ENCODE measurements around the gene MOB1B.
A peak's percentile ranks its signal among the peaks of the same experiment; 100 is the strongest.
"Not testable (repeated sequence)": the region's sequence is repeated elsewhere in the genome, so short reads cannot be mapped to it uniquely, and the experiment has no call there.

The MOB1B gene

DNA sequence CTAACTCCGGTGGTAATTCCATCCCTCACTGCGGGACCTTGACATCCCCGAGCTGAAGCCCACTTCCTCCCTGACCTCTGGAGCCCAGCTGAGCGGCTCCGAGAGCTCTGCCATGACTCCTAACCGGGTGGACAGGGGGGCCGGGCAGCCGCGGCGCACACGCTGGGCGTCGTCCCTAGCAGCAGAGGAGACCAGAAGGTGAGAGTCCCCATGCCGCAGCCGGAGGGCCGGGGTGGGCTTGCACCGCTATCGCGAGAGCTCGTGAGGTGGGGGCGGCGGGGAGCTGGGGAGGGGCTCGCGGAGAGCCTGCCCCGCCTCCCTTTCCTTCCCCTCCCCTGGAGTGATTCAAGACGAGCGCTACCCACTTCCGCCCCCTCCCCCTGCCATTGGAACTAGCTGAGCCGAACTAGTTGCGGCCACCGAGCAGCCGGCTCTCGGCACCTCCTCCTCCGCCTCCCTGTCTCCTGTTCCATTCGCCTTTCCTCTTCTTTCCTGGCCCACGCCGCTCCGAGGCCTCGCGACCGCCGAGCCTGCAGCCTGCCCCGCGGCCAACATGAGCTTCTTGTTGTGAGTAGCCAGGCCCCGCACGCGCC is at the start of gene MOB1B:
Gene MOB1B, plus strand, starts transcription at position 386 of the 593 bp plus-strand sequence. Its CDS starts 168 bp downstream, at position 554.
- ATAC-seq, result peak; percentile 97
- DNase-seq, result peak; percentile 86

GRCh38 chr4:70855464-70855863 is 46.7 kb upstream of the MOB1B start:
- DNase-seq, result no peak
- no peak for ATAC-seq

DNA sequence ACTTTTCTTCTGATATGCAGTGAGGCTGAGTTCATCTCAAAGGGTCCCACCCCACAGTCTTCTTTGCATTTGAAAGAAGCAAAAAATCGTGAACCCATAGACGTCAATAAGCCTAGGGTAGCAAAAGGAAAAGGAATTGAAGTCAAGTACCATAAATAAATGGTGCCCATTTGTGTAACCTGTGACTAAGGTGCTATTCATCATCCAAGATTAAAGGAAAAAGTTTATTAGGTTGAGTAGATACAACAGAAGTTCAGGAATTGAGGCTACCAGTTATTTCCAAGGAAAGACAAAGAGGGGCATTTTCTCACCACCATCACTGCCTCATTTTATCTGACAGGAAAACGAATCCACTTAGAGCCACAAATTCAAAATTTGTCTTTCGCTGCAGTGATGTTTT is 43.7 kb upstream of the MOB1B start:
- ATAC-seq, result no peak
- DNase-seq, result no peak

GRCh38 chr4:70859066-70859465 is 43.1 kb upstream of the MOB1B start:
- ATAC-seq, result no peak
- DNase-seq, result no peak

GRCh38 chr4:70863099-70863790 is 38.9 kb upstream of the MOB1B start:
- ATAC-seq, result peak; percentile 86
- DNase-seq, result no peak

DNA sequence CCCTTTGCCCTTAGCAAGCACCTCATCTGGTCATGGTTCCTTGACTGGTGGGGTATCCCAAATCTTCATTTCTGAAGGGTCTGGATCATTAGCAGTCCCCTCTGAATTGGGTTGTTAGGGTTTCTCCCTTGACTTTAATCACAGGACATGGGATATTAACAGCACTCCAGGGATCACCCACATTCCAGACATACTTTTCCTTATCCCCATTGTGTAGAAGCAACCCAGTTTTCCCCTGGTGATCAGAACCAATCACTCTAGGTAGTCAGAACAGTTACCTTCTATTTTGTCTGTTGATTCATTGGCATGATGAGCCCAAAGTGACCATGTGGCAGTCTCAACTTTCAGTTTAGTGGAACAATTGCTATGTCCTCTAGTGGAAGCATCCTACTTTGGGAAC is 33.4 kb upstream of the MOB1B start:
- ATAC-seq (no peak), DNase-seq (no peak)

DNA sequence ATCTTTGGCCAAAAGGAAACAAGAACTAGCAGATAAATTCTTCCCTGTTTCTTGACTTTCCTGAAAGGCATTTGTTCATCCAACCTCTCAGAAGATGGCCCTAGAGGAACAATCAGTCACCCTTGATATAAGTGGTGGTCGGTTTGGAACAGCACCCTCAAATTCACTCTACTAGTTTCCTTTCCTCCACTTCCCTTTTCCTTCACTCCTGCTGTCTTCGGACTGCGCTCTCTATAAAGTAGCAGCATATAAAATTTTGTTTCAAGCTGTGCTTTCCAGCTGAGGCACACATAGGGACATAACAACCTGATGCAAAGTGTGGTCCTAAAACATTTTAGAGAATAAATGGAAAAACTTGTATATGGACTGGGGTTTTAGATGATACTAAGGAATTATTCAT is 29.0 kb upstream of the MOB1B start:
- no peak for ATAC-seq
- no peak for DNase-seq

- ATAC-seq, result no peak
- no peak for DNase-seq
Measured at GRCh38 chr4:70874268-70875156, 27.7 kb upstream of the MOB1B start.

DNA sequence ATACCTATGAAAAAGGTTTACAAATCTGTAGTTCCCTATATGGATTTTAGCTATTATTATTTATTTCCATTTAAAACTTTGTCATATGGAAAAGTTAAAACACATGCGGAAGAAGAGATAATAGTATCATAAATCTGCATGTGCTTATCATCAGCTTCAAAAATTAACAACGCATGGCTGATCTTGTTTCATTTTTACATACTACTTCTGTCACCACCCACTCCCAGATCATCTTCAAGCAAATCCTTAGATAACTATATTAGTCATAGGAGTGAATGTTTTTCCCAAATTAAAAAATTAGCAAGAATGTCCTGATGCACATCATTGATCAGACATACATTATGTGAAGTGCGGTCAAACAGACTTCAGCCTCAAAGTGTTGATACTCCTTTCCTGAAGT is 24.6 kb upstream of the MOB1B start:
- no peak for DNase-seq

DNA sequence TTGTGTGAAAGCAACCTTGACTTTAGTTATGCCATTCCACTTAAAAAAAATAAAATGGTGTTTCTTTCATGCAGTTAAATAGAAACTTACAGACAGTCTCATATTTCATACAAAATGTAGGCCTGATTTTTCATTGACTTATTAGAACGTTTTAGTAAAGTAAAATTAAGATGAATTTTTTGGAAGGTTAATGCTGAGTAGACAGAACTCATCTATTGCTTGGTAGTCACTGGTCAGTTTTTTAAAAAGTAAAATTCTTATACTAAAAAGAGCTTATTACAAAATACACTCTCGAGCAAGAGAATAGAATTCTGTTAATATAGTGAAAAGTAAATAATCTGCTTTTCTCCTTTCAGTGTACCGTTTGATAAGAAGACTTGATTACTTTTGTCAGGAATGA is 21.4 kb upstream of the MOB1B start:
- no peak for ATAC-seq
- no peak for DNase-seq

More for the DNA sequence above, 24.6 kb upstream of the MOB1B start:
- ATAC-seq, result no peak

- DNase-seq (no peak), ATAC-seq (no peak)
Measured at GRCh38 chr4:70885174-70885573, 17.0 kb upstream of the MOB1B start.

DNA sequence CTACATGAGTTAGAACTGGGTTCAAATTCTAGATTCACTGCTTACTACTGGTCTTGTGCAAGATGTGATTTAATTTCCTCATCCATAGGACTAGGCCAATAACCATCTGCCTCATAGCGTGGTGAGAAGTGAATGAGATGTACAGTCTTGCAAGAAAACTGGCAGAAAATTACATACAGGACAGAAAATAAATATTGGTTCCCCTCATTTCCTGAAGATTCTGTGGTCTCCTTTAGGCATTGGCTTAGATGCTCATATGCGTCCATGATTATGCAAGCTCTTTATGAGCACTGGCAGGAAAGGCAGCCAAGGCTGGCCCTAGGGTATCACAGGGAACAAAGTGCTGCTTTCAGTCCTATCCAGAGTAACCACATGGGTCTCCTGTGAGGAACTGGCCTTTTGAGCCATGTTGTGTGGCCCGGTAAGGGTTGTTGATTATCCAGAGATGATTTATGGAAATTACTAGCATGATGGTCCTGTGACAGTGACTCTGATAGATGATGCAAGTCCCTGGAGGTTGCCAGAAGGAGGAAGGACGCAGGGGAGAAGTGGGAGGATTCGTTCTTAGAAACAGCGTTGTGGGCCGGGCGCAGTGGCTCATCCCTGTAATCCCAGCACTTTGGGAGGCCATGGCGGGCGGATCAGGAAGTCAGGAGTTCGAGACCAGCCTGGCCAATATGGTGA is 9.9 kb upstream of the MOB1B start:
- ATAC-seq, result no peak
- DNase-seq, result no peak

DNA sequence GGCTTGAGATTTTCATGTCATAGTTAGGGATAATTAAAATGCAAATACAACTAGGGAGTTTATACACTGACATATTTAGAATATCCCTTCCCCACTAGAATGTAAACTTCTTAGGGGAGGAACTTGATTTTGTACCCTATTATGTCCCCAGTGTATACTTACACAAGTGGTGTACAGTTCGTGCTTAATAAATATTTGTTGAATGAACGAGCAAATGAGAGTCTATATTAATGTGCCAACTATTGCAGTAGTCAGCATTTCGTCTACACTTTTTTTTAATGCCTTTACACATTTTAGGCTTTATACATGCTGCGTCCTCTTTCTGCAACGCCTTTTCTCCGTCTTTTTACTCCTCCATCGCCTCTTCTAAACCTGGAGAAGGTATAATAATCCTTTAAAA is 8.4 kb upstream of the MOB1B start:
- ATAC-seq (no peak), DNase-seq (no peak)

DNA sequence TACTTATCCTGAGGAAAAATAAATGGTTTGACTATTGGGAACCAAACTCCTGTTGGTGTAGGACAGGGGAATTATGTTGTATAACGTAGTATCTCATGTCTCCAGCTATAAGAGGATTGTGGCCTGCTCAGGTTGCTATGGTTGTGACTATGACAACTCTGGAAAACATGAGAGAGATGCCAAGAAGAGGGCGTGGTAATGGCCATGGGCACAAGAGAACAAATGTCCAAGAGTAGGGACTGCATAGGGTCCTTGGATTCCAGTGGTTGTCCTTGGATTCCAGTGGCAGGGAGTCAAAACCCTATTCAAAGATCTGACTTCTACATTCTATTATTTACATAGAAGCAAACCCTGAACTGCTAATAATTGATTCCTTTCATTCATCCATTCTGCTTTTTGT is 6.8 kb upstream of the MOB1B start:
- ATAC-seq, result no peak
- no peak for DNase-seq

DNA sequence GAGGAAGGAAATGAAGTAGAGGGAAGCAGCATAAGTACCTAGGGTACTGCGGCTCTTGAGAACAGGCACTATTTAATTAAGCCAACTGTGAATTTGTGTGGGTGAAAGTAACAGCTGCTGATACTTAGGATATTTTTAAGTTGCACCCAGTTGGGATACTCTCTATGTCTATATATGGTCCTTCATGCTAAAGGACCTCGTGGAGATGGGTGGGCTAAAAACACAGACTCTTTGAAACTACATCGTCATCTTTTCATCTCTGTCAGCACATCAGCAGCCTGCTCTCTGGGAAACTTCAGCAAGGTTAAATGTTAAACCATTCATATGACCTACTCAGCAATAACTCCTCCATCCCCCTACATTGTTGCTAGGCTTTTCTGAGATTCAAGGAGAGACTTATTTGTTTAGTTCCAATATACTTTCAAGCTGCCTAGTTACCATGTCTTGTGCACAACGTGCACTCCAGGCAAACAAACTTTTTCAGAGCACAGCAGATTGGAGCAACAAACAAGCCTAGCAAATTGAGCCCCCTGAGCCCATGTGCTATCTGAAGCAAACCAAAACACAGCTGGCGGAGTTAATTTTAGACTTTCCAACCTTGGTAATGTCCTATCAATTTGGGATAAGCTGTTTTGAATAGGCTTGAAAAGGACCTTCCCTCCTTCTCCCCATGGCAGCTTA is 6.2 kb upstream of the MOB1B start:
- no peak for DNase-seq
- no peak for ATAC-seq

GRCh38 chr4:70898581-70898980 is 3.6 kb upstream of the MOB1B start:
- not testable (repeated sequence) for DNase-seq, ATAC-seq

DNA sequence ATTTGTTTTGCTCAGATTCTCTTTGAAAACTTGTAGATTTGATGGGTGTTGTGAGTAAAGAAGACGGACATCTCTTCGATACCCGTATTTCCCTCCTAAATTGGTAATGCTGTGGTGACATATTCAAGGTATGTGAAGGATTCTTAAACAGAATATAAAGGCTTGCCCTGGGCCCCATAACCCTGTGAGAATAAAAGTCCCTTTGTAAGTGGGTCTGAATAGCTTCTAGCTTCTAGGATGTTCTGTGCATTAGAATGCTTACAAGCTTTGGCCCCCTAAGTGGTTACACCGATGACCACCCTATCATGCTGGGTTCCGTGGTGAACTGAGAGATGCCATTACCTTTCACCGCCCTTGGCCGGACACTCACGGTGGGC is 574 bp upstream of the MOB1B start:
- no peak for DNase-seq
- ATAC-seq, result no peak

DNA sequence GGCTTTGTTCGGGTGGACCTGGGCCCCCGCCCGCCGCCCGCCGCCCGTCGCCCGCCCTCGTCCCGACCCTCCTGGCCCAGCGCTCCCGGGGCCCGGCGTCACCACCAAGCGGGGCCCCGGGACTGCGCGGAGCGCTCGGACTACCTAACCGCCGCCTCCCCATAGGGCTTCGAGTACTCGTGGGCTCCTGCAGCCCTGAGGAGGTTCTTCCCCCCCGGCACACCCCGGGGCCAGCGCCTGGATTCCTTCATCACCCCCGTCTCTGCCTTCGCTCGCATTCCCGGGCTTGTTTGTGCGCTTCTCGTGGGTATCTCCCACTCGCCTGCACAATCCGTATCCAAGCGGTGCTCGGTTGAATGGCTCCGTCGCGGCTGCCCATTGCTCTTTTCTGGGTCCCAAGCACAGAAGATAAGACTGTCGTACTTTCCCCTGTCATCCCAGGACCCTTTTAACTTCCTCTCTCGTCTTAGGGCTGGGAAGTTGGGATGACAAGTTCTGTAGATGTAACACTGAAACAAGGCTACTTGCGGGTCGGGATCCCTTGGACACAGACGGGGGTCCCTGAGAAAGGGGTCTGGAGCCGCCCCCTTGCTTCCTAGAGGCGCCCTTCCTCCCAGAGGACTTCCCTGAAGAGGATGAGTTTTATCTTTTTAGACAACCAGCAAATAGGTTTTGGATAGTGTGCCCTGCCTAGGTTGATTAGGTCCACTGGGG is 565 bp downstream of the MOB1B start:
- ATAC-seq (peak; percentile 60), DNase-seq (no peak)

DNA sequence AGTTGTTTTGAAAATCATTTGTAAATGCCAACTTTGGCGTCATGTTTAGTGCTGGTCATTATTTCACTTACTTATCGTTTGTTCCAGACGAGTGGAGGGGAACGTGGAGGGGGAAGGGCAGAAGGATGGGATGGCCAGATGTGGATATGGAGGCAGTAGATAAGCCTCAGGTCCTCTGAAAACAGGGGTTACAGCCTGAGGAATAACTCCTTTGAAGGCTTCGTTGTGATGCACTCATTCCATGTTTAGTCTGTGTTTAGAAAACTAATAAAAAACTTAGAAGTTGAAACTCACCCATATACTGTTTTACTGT is 1.1 kb downstream of the MOB1B start:
- ATAC-seq (no peak), DNase-seq (no peak)

- no peak for DNase-seq
Measured at GRCh38 chr4:70908993-70909556, 6.9 kb downstream of the MOB1B start.

GRCh38 chr4:70914000-70914399 is 11.8 kb downstream of the MOB1B start:
- no peak for DNase-seq
- ATAC-seq, result no peak

More at GRCh38 chr4:70908993-70909556, 6.9 kb downstream of the MOB1B start:
- no peak for ATAC-seq
